Fibroblast of lung (primary cell): ENCODE results near the gene CMTM1. TPM values are rescaled to one million over a fixed set of nuclear protein-coding genes. Genes with fewer than 3 reads are reported as not detected.
A peak's percentile ranks its signal among the peaks of the same experiment; 100 is the strongest.

Source experiments
- DNase-seq, 2 donors: peaks; one replicate each; pipeline versions ENCODE4 v3.0.0 to v3.0.0-alpha.2; 2010; ENCODE audit warnings: low read depth in 2 of 2
- H2AFZ ChIP-seq: 2 replicates; pipeline ENCODE4 v1.5.1; 2012; ENCODE audit warnings: low read length, control low read depth, inconsistent platforms
- H3K27ac ChIP-seq: 2 replicates; pipeline ENCODE4 v1.5.1; 2011; ENCODE audit warnings: low read length, control low read depth; ENCODE audit not compliant: insufficient read depth
- H3K27me3 ChIP-seq: 2 replicates; pipeline ENCODE4 v1.5.1; 2011; ENCODE audit warnings: mild to moderate bottlenecking, low read length; ENCODE audit not compliant: control insufficient read depth, insufficient read depth
- H3K36me3 ChIP-seq: 2 replicates; pipeline ENCODE4 v1.5.1; 2011; ENCODE audit warnings: low read length; ENCODE audit not compliant: control insufficient read depth, insufficient read depth
- H3K4me1 ChIP-seq: 2 replicates; pipeline ENCODE4 v1.5.1; 2011; ENCODE audit warnings: low read length; ENCODE audit not compliant: control insufficient read depth, insufficient read depth; ENCODE audit errors: extremely low read depth
- H3K4me2 ChIP-seq: 2 replicates; pipeline ENCODE4 v1.5.1; 2011; ENCODE audit warnings: low read length, control low read depth; ENCODE audit not compliant: insufficient read depth; ENCODE audit errors: extremely low read depth
- H3K4me3 ChIP-seq, 4 experiments: fragments of 200-600 bp in 1 of 4; sonication (generic) in 1 of 4; replicated peaks in 1 of 4; 2 replicates each; pipeline ENCODE4 v1.5.1; 2011 to 2016; ENCODE audit warnings: low read length in 4 of 4, low read depth in 3 of 4, mild to moderate bottlenecking in 3 of 4, control low read depth in 2 of 4, inconsistent platforms in 1 of 4, mixed read lengths in 1 of 4; ENCODE audit not compliant: insufficient read depth in 1 of 4; ENCODE audit errors: control extremely low read depth in 1 of 4
- H3K79me2 ChIP-seq: 2 replicates; pipeline ENCODE4 v1.5.1; 2012; ENCODE audit warnings: mild to moderate bottlenecking, low read length, inconsistent platforms; ENCODE audit not compliant: control insufficient read depth, insufficient read depth
- H3K9ac ChIP-seq: 2 replicates; pipeline ENCODE4 v1.5.1; 2011; ENCODE audit warnings: mild to moderate bottlenecking, low read length, control low read depth; ENCODE audit not compliant: insufficient read depth
- H3K9me3 ChIP-seq: 2 replicates; pipeline ENCODE4 v1.5.1; 2012; ENCODE audit warnings: low read depth, low read length; ENCODE audit not compliant: control insufficient read depth, insufficient read depth
- H4K20me1 ChIP-seq: 2 replicates; pipeline ENCODE4 v1.5.1; 2011; ENCODE audit warnings: low read length; ENCODE audit not compliant: control insufficient read depth, insufficient read depth; ENCODE audit errors: extremely low read depth
- EZH2 ChIP-seq: IDR thresholded peaks from 2 replicates; pipeline ENCODE4 v1.5.1; 2012; ENCODE audit warnings: low read length, control low read depth, mild to moderate bottlenecking; ENCODE audit errors: missing control alignments
- polyA plus RNA-seq, 2 donors: library from polyadenylated mRNA; depleted of rRNA in 1 of 2; stranded (reverse) in 1 of 2; unstranded in 1 of 2; fragments of >200 nt; gene quantifications; 2 replicates each; pipeline ENCODE4 v1.2.1, GENCODE V29; 2011 to 2012; ENCODE audit warnings: missing spikeins in 1 of 2
- total RNA-seq: library from RNA; depleted of rRNA; stranded (reverse); fragments of >200 nt; gene quantifications from 2 replicates; pipeline ENCODE4 v1.2.1, GENCODE V29; 2014
- TF ChIP-seq, protein P1 (sequence below), 2 donors: IDR thresholded peaks in 1 of 2; conservative IDR thresholded peaks in 1 of 2; 1 replicate in 1 of 2; 2 replicates in 1 of 2; pipeline ENCODE4 v1.5.1; 2011 to 2012; ENCODE audit warnings: low read length in 2 of 2, control low read depth in 1 of 2, inconsistent platforms in 1 of 2, low read depth in 1 of 2, mild to moderate bottlenecking in 1 of 2

Gene CMTM1
- total and polyA plus RNA-seq, 2 donors (not counting 1 experiment from before 2014, with no cell fraction given), result 0.99 to 1.5 TPM

DNA sequence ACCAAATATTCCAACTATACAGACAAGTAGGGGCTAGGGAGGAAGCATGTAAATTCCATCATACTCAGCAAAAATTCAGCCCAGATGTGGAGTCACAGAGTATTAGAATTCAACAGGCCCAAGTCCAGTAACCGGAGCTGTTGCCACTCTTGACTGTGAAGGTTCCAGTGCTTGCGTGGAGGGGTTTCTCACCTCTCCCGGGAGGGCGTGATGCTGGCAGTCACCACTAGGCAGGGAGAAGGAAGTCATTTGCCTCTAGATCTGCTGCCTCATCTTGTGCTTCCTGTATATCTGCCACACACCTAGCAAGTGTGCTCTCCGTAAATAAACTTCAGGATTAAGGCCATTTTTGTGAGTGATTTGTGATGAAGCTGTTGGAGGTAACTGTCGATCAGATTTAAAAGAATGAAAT, 14.9 kb upstream of the CMTM1 start:
- Histone ChIP-seq H3K4me3 (no peak overlapping the region), H3K4me1 (peaks cover 11% of the 10 kb centered on the region), H3K9me3 (no peaks in the 10 kb centered on the region), H3K9ac (no peak overlapping the region), H3K36me3 (no peaks in the 10 kb centered on the region), H4K20me1 (no peaks in the 10 kb centered on the region), H3K4me2 (peak overlapping the region; percentile 97), H3K79me2 (peaks cover 13% of the 10 kb centered on the region), H3K27ac (no peak overlapping the region), H3K27me3 (no peaks in the 10 kb centered on the region), H2AFZ (peak overlapping the region; percentile 16)
- DNase-seq, result peak in 1 of 2 donors; percentile 24
- TF ChIP-seq, protein P1, sequence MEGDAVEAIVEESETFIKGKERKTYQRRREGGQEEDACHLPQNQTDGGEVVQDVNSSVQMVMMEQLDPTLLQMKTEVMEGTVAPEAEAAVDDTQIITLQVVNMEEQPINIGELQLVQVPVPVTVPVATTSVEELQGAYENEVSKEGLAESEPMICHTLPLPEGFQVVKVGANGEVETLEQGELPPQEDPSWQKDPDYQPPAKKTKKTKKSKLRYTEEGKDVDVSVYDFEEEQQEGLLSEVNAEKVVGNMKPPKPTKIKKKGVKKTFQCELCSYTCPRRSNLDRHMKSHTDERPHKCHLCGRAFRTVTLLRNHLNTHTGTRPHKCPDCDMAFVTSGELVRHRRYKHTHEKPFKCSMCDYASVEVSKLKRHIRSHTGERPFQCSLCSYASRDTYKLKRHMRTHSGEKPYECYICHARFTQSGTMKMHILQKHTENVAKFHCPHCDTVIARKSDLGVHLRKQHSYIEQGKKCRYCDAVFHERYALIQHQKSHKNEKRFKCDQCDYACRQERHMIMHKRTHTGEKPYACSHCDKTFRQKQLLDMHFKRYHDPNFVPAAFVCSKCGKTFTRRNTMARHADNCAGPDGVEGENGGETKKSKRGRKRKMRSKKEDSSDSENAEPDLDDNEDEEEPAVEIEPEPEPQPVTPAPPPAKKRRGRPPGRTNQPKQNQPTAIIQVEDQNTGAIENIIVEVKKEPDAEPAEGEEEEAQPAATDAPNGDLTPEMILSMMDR (conservative IDR thresholded peaks at IDR 0.05 in 1 of 2, IDR thresholded peaks at IDR 0.05 in 1 of 2; ENCODE audit: low read depth in 1 of 2, low read length in 2 of 2), result peak in 1 of 2 donors; percentile 3
- no peak for TF ChIP-seq EZH2

DNA sequence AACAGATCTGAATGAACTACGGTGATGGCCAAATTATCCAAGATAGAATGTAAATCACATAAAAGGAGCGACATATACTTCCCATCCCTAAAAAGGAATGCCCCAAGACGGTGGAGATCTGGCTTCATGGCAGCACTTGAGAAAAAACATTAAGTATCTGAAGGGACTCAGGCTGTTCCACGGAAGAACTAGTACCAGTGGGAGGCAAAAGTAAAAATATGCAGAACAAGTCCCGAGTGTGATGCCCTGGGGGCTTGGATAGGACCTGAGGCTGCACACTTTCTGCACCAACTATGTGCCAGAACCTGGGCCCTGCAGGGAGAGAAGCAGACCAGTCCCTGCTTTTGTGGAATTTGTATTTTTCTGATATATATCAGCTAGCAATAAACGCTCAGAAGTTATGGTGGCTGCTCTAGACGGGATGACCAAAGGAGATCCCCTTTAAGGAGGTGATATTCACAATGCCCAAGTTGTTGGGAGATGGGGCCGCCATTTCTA, 14.4 kb upstream of the CMTM1 start:
- H3K27me3 ChIP-seq, result no peaks in the 10 kb centered on the region
- H3K36me3 ChIP-seq, result no peaks in the 10 kb centered on the region
- H3K4me3 ChIP-seq, result peak overlapping the region; percentile 63 to 74 (median 67)
- DNase-seq, result no peak
- peak overlapping the region; percentile 83 for H3K27ac ChIP-seq
- peaks cover 11% of the 10 kb centered on the region for H3K4me1 ChIP-seq
- no peaks in the 10 kb centered on the region for H3K9me3 ChIP-seq
- H2AFZ ChIP-seq, result peak overlapping the region; percentile 96
- TF ChIP-seq, protein P1 (conservative IDR thresholded peaks at IDR 0.05 in 1 of 2, IDR thresholded peaks at IDR 0.05 in 1 of 2; ENCODE audit: low read depth in 1 of 2, low read length in 2 of 2), result no peak
- no peaks in the 10 kb centered on the region for H4K20me1 ChIP-seq
- H3K9ac ChIP-seq, result peak overlapping the region; percentile 74
- H3K79me2 ChIP-seq, result peaks cover 13% of the 10 kb centered on the region
- peak overlapping the region; percentile 97 for H3K4me2 ChIP-seq

DNA sequence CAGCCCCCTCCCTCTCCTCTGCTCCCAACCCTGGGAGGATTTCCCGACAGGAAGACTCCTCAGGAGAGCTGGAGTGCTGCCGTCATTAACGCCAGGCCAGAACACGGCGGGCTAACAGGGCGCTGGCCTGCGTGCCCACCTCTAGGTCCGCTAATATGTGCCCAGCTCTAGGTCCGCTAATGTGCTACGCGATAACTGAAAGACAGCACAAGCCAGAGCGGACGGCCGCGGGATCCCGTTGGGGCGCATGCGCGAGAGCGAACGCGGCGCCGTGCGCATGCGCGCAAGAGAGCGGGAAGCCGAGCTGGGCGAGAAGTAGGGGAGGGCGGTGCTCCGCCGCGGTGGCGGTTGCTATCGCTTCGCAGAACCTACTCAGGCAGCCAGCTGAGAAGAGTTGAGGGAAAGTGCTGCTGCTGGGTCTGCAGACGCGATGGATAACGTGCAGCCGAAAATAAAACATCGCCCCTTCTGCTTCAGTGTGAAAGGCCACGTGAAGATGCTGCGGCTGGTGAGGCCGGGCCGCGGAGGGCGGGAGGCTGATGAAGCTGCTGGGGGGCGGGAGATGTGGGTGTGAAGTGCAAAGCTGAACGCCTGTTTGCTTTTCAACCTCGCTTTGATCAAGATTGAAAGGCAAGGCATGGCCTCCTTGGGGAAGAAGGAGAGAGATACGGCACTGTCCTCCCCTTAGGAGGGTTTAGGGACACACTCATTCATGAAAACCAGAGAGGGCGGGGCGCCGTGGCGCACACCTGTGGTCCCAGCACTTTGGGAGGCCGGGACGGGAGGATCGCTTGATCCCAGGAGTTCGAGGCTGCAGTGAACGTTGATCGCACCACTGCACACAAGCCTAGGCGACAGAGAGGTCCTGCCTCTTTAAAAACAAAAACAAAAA, 13.7 kb upstream of the CMTM1 start, which contains the start of gene CKLF:
Gene CKLF, plus strand, starts transcription at position 291 of the 892 bp plus-strand sequence. Its CDS starts 140 bp downstream, at position 431.
- H3K9me3 ChIP-seq, result no peaks in the 10 kb centered on the region
- H2AFZ ChIP-seq, result peak within 1 kb of the TSS; percentile 96
- peak within 1 kb of the TSS; percentile 97 for H3K4me2 ChIP-seq
- H4K20me1 ChIP-seq, result no peaks in the 10 kb centered on the region
- H3K9ac ChIP-seq, result peak within 1 kb of the TSS; percentile 74
- TF ChIP-seq, protein P1 (conservative IDR thresholded peaks at IDR 0.05 in 1 of 2, IDR thresholded peaks at IDR 0.05 in 1 of 2; ENCODE audit: low read depth in 1 of 2, low read length in 2 of 2), result no peak
- TF ChIP-seq EZH2, result no peak
- peaks cover 13% of the 10 kb centered on the region for H3K79me2 ChIP-seq
- peak within 1 kb of the TSS; percentile 83 for H3K27ac ChIP-seq
- H3K36me3 ChIP-seq, result no peaks in the 10 kb centered on the region
- DNase-seq, result peak; percentile 79 to 87
- peaks cover 11% of the 10 kb centered on the region for H3K4me1 ChIP-seq
- H3K4me3 ChIP-seq, result peak within 1 kb of the TSS; percentile 63 to 74 (median 67)
- H3K27me3 ChIP-seq, result no peaks in the 10 kb centered on the region
